Panc1 (cell line): ENCODE data around the gene ACER3. TPM values are rescaled to one million over a fixed set of nuclear protein-coding genes. Genes with fewer than 3 reads are reported as not detected.
A peak's percentile ranks its signal among the peaks of the same experiment; 100 is the strongest.

Experiments used
- ATAC-seq: fragments of 200-7000 bp; cut with Tn5 transposase; 2 replicates; pipeline ENCODE4 v1.9.1; 2020; ENCODE audit warnings: mild to moderate bottlenecking, moderate library complexity
- BruUV-seq: library from RNA; stranded (reverse); fragments of 400-500 nt; replicated peaks from 2 replicates; lab custom pipeline; 2021; lab: Mats Ljungman, UMichigan
- CTCF ChIA-PET: fragments of 300-600 bp; sonication (Branson Sonifier 250); formaldehyde crosslinking; loops from one replicate; lab custom pipeline; 2022; ENCODE audit warnings: antibody characterized with exemption; lab: Charles Lee
- POLR2A ChIA-PET: fragments of 300-600 bp; sonication (Branson Sonifier 250); formaldehyde crosslinking; loops from one replicate; lab custom pipeline; 2022; ENCODE audit warnings: antibody characterized with exemption; lab: Charles Lee
- DNase-seq: peaks from one replicate; pipeline ENCODE4 v3.0.0-alpha.2; 2010; ENCODE audit warnings: low read depth, low spot score
- H3K27ac ChIP-seq: 2 replicates; pipeline ENCODE4 v1.5.1; 2011; ENCODE audit warnings: mild to moderate bottlenecking, low read length, inconsistent platforms
- H3K27me3 ChIP-seq: fragments of 200-500 bp; sonication (Bioruptor generic); 2 replicates; pipeline ENCODE4 v1.6.0; 2014; ENCODE audit warnings: low read length, inconsistent platforms; ENCODE audit not compliant: control insufficient read depth, insufficient read depth
- H3K36me3 ChIP-seq: fragments of 200-500 bp; sonication (Bioruptor generic); 2 replicates; pipeline ENCODE4 v1.5.1; 2014; ENCODE audit warnings: inconsistent platforms, mild to moderate bottlenecking, low read length, moderate library complexity; ENCODE audit not compliant: control insufficient read depth, insufficient read depth
- H3K4me1 ChIP-seq: 2 replicates; pipeline ENCODE4 v1.5.1; 2011; ENCODE audit warnings: inconsistent platforms, mild to moderate bottlenecking, low read length, moderate library complexity; ENCODE audit not compliant: control insufficient read depth, insufficient read depth
- H3K4me3 ChIP-seq, 2 experiments: 2 replicates each; pipeline ENCODE4 v1.5.1; 2011 to 2012; ENCODE audit warnings: low read depth in 2 of 2, low read length in 2 of 2, mild to moderate bottlenecking in 2 of 2, inconsistent platforms in 1 of 2, moderate library complexity in 1 of 2
- H3K9me3 ChIP-seq: fragments of 200-500 bp; sonication (Bioruptor generic); 2 replicates; pipeline ENCODE4 v1.5.1; 2014; ENCODE audit warnings: low read depth, mild to moderate bottlenecking, inconsistent platforms, low read length, moderate library complexity; ENCODE audit not compliant: control insufficient read depth, insufficient read depth
- CTCF ChIP-seq: fragments of 450-650 bp; IDR thresholded peaks from 2 replicates; pipeline ENCODE4 v1.5.1; 2017; ENCODE audit warnings: mild to moderate bottlenecking
- POLR2AphosphoS5 ChIP-seq: IDR thresholded peaks from 2 replicates; pipeline ENCODE4 v1.6.1; 2012; ENCODE audit warnings: mild to moderate bottlenecking, low read depth, low read length, moderate library complexity
- SIN3A ChIP-seq: IDR thresholded peaks from 2 replicates; pipeline ENCODE4 v1.6.1; 2012; ENCODE audit warnings: low read depth, mild to moderate bottlenecking, low read length, moderate library complexity, borderline replicate concordance; ENCODE audit not compliant: insufficient read depth
- TCF7L2 ChIP-seq: IDR thresholded peaks from 2 replicates; pipeline ENCODE4 v1.6.1; 2011; ENCODE audit warnings: mild to moderate bottlenecking, low read depth, low read length, inconsistent platforms
- in situ Hi-C: cut with HindIII; loops from 2 replicates; pipeline ENCODE4 v1.10.0; 2016; ENCODE audit warnings: low sequenced_read_pairs, low pct_unique_long_range_greater_than_20kb
- intact Hi-C: fragments of 100-400 bp; cut with micrococcal nuclease; formaldehyde crosslinking; loops from one replicate; pipeline ENCODE4 v1.10.0; 2022; ENCODE audit not compliant: unreplicated experiment
- total RNA-seq: library from RNA; stranded (reverse); gene quantifications from one replicate; pipeline ENCODE4 v1.2.1, GENCODE V29; 2021; ENCODE audit not compliant: unreplicated experiment
- TF ChIP-seq, protein P1 (sequence below), 2 experiments: IDR thresholded peaks; 2 replicates each; pipeline ENCODE4 v1.6.1; 2011 to 2012; ENCODE audit warnings: low read depth in 2 of 2, control low read depth in 1 of 2, low read length in 1 of 2, mild to moderate bottlenecking in 1 of 2, moderate library complexity in 1 of 2; ENCODE audit not compliant: insufficient read depth in 1 of 2

Gene ACER3
- total RNA-seq, 1 experiment from 2014 or later = 41.8 TPM

GRCh38 chr11:76849376-76849775 is 11.3 kb upstream of the ACER3 start:
- in situ Hi-C loops = no loop called here
- no peaks in the 10 kb centered on the region for H3K9me3 ChIP-seq
- BruUV-seq = no TSS peak
- intact Hi-C loops = no loop called here
- no peak overlapping the region for H3K4me3 ChIP-seq
- POLR2A ChIA-PET = no interaction called here
- H3K27ac ChIP-seq = no peak overlapping the region
- no peaks in the 10 kb centered on the region for H3K36me3 ChIP-seq
- DNase-seq (no peak), ATAC-seq (no peak)
- 0 out of 2 replicates have a peak, but pooled peaks cover 2% of the 10 kb centered on the region for H3K27me3 ChIP-seq
- CTCF ChIA-PET = no interaction called here
- H3K4me1 ChIP-seq = no peaks in the 10 kb centered on the region
- TF ChIP-seq POLR2AphosphoS5 = no peak
- TF ChIP-seq TCF7L2 = no peak
- TF ChIP-seq, protein P1, sequence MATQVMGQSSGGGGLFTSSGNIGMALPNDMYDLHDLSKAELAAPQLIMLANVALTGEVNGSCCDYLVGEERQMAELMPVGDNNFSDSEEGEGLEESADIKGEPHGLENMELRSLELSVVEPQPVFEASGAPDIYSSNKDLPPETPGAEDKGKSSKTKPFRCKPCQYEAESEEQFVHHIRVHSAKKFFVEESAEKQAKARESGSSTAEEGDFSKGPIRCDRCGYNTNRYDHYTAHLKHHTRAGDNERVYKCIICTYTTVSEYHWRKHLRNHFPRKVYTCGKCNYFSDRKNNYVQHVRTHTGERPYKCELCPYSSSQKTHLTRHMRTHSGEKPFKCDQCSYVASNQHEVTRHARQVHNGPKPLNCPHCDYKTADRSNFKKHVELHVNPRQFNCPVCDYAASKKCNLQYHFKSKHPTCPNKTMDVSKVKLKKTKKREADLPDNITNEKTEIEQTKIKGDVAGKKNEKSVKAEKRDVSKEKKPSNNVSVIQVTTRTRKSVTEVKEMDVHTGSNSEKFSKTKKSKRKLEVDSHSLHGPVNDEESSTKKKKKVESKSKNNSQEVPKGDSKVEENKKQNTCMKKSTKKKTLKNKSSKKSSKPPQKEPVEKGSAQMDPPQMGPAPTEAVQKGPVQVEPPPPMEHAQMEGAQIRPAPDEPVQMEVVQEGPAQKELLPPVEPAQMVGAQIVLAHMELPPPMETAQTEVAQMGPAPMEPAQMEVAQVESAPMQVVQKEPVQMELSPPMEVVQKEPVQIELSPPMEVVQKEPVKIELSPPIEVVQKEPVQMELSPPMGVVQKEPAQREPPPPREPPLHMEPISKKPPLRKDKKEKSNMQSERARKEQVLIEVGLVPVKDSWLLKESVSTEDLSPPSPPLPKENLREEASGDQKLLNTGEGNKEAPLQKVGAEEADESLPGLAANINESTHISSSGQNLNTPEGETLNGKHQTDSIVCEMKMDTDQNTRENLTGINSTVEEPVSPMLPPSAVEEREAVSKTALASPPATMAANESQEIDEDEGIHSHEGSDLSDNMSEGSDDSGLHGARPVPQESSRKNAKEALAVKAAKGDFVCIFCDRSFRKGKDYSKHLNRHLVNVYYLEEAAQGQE (IDR thresholded peaks at IDR 0.05; ENCODE audit: insufficient read depth in 1 of 2, low read depth in 2 of 2, low read length in 1 of 2) = no peak
- no peak for TF ChIP-seq SIN3A
- no peak for TF ChIP-seq CTCF

DNA sequence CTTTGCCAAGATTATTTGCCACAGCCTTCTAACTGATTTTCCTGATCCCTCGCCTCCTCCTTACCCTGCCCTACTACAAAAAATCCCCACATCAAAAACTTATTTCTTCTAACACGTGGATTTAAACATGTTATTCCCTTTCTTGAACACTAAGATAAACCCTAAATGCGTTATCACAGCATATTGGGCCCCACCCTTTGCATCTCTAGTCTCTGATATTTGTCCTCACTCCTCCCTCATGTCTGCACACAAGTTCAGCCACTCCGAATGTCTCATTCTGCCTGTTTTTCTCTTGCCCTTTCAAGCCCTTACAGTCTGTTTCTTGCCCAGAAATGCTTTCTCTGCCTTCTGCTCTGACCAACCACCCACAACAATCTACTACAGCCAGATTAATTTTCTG is 10.6 kb upstream of the ACER3 start:
- Histone ChIP-seq H3K27ac (no peak overlapping the region), H3K4me3 (no peak overlapping the region), H3K27me3 (0 out of 2 replicates have a peak, but pooled peaks cover 2% of the 10 kb centered on the region), H3K36me3 (no peaks in the 10 kb centered on the region), H3K9me3 (no peaks in the 10 kb centered on the region), H3K4me1 (no peaks in the 10 kb centered on the region)
- CTCF ChIA-PET = no interaction called here
- DNase-seq = no peak
- BruUV-seq = no TSS peak
- POLR2A ChIA-PET = no interaction called here
- ATAC-seq = 0 out of 2 replicates have a peak, but pooled peaks have one; percentile 12
- intact Hi-C loops = no loop called here
- in situ Hi-C loops = no loop called here
- TF ChIP-seq, protein P1 (IDR thresholded peaks at IDR 0.05; ENCODE audit: insufficient read depth in 1 of 2, low read depth in 2 of 2, low read length in 1 of 2) = no peak
- TF ChIP-seq TCF7L2 (no peak), SIN3A (no peak), POLR2AphosphoS5 (no peak), CTCF (no peak)
